HepG2 (cell line): ENCODE measurements around the gene PLCXD3.

Source experiments
- CTCF ChIP-seq: sonication (generic); formaldehyde crosslinking; IDR thresholded peaks from 2 replicates; pipeline ENCODE4 v1.5.0; 2020; ENCODE audit warnings: mild to moderate bottlenecking, missing genetic modification reagents, moderate library complexity
- HDAC2 ChIP-seq: sonication (generic); formaldehyde crosslinking; IDR thresholded peaks from 2 replicates; pipeline ENCODE4 v1.4.0; 2020; ENCODE audit warnings: missing genetic modification reagents
- KMT2A ChIP-seq: sonication (generic); formaldehyde crosslinking; IDR thresholded peaks from 2 replicates; pipeline ENCODE4 v1.4.0; 2020; ENCODE audit warnings: missing genetic modification reagents
- RORA ChIP-seq: sonication (generic); formaldehyde crosslinking; IDR thresholded peaks from 2 replicates; pipeline ENCODE4 v1.5.0; 2020; ENCODE audit warnings: mild to moderate bottlenecking, missing genetic modification reagents, moderate library complexity
- ZBTB1 ChIP-seq: sonication (generic); formaldehyde crosslinking; IDR thresholded peaks from 2 replicates; pipeline ENCODE4 v1.4.0; 2020; ENCODE audit warnings: missing genetic modification reagents, borderline replicate concordance
- ZNF776 ChIP-seq: sonication (generic); formaldehyde crosslinking; IDR thresholded peaks from 2 replicates; pipeline ENCODE4 v1.4.0; 2020; ENCODE audit warnings: mild to moderate bottlenecking, missing genetic modification reagents
- ZSCAN12 ChIP-seq: sonication (generic); formaldehyde crosslinking; IDR thresholded peaks from 2 replicates; pipeline ENCODE4 v1.9.0; 2021; ENCODE audit warnings: mild to moderate bottlenecking, missing genetic modification reagents
- TF ChIP-seq, protein P1 (sequence below): sonication (generic); formaldehyde crosslinking; IDR thresholded peaks from 2 replicates; pipeline ENCODE4 v1.5.0; 2020; ENCODE audit warnings: missing genetic modification reagents

DNA sequence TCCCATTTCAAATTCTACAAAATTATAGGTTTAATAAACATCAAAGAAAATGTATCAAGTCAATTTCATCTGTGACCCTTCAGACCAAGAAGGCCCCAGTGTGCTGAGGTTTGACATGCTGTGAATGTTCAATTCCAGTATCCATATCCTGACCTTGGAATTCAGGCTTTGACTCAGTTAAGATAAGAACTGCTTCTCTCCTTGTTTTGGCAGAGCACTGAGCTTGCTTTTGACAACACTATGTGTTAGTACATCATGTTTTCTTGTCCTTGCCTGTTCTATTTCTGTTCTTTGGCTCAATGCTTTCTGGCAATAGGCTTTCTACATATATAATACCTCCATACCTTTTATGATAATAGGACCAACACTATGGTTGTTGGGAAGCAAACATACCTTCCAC, 105.6 kb downstream of the PLCXD3 start:
- TF ChIP-seq, protein P1, sequence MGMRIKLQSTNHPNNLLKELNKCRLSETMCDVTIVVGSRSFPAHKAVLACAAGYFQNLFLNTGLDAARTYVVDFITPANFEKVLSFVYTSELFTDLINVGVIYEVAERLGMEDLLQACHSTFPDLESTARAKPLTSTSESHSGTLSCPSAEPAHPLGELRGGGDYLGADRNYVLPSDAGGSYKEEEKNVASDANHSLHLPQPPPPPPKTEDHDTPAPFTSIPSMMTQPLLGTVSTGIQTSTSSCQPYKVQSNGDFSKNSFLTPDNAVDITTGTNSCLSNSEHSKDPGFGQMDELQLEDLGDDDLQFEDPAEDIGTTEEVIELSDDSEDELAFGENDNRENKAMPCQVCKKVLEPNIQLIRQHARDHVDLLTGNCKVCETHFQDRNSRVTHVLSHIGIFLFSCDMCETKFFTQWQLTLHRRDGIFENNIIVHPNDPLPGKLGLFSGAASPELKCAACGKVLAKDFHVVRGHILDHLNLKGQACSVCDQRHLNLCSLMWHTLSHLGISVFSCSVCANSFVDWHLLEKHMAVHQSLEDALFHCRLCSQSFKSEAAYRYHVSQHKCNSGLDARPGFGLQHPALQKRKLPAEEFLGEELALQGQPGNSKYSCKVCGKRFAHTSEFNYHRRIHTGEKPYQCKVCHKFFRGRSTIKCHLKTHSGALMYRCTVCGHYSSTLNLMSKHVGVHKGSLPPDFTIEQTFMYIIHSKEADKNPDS (CRISPR knock-in tag), result no peak
- TF ChIP-seq ZNF776 (CRISPR knock-in tag) (no peak), HDAC2 (no peak), RORA (CRISPR knock-in tag) (no peak), CTCF (no peak), KMT2A (CRISPR knock-in tag) (no peak), ZSCAN12 (CRISPR knock-in tag) (no peak), ZBTB1 (CRISPR knock-in tag) (no peak)
